Measurements from ENCODE around the gene OPN3. TPM values are rescaled to one million over a fixed set of nuclear protein-coding genes. Genes with fewer than 3 reads are reported as not detected.

OPN3 gene
- total RNA-seq, 1 experiment from 2014 or later, result 10.0 TPM

DNA sequence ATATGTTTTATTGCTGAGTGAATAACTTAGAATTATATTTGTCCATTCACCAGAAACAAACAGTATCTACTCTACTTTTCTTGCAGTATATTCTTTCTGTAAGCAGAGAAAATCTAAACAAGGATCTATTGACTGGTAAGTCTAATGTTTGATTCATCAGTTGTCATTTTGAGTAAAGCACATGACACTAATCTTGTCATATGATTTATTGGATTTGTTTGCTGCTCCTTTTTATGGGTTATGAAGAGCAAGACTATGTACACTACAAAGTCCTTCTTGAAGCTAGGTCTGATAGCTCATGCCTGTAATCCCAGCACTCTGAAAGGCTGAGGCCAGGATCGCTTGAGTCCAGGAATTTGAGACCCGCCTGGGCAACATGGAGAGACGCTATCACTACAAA is 84.6 kb downstream of the OPN3 start:
- Histone ChIP-seq H3K4me2 (ENCODE audit: insufficient read depth, insufficient read length, low read length) (no peak overlapping the region), H3K27ac (ENCODE audit: insufficient read length, low read depth, low read length) (no peak overlapping the region), H2BK20ac (ENCODE audit: low read depth, low read length, poor library complexity, severe bottlenecking) (no peak overlapping the region), H3K79me2 (ENCODE audit: insufficient read depth, low read length) (no peaks in the 10 kb centered on the region), H4K8ac (replicated peaks; ENCODE audit: insufficient read length, low read depth, low read length) (no peak overlapping the region), H3K23ac (ENCODE audit: insufficient read length, low read depth, low read length) (no peak overlapping the region), H2BK12ac (ENCODE audit: insufficient read length, low read depth, low read length) (no peak overlapping the region), H3K18ac (ENCODE audit: insufficient read length, low read depth, low read length) (no peak overlapping the region), H3K23me2 (ENCODE audit: insufficient read length, low read depth, low read length, poor library complexity, severe bottlenecking) (no peaks in the 10 kb centered on the region), H2AK5ac (ENCODE audit: insufficient read length, low read length) (no peak overlapping the region), H3K4me1 (ENCODE audit: insufficient read depth, low read length) (no peaks in the 10 kb centered on the region), H2BK120ac (ENCODE audit: low read depth, low read length, poor library complexity, severe bottlenecking) (no peak overlapping the region), H3K14ac (ENCODE audit: insufficient read depth, low read length) (no peak overlapping the region), H3K4ac (ENCODE audit: low read depth, low read length) (no peak overlapping the region), H2BK5ac (ENCODE audit: insufficient read length, low read length) (no peak overlapping the region), H4K91ac (ENCODE audit: insufficient read length, low read depth, low read length) (no peak overlapping the region), H3K9ac (ENCODE audit: extremely low read depth, insufficient read length, low read length) (no peak overlapping the region), H3K79me1 (ENCODE audit: insufficient read depth, low read depth, low read length, poor library complexity, severe bottlenecking) (no peaks in the 10 kb centered on the region), H4K5ac (ENCODE audit: insufficient read length, low read depth, low read length) (no peak overlapping the region), H4K20me1 (ENCODE audit: control insufficient read depth, insufficient read depth, insufficient read length) (no peaks in the 10 kb centered on the region), H2BK15ac (ENCODE audit: low read depth, low read length) (no peak overlapping the region), H3K56ac (ENCODE audit: insufficient read length, low read depth, low read length) (no peak overlapping the region), H3T11ph (ENCODE audit: low read length) (no peak overlapping the region), H3K27me3 (ENCODE audit: insufficient read depth, low read length) (no peaks in the 10 kb centered on the region), H3K9me3 (ENCODE audit: control insufficient read depth, low read depth, low read length) (no peaks in the 10 kb centered on the region), H2AFZ (ENCODE audit: low read length) (no peak overlapping the region)
- H3K4me3 Mint-ChIP-seq, result no peak overlapping the region
- no peak overlapping the region for H3K27ac Mint-ChIP-seq
- DNase-seq, result no peak
- no CpG with 5 or more reads among the region's 3 CpGs for WGBS (ENCODE audit: extremely low coverage, insufficient read length, low lambda C conversion rate)
- no peaks in the 10 kb centered on the region for H3K4me1 Mint-ChIP-seq
- no peaks in the 10 kb centered on the region for H3K27me3 Mint-ChIP-seq (ENCODE audit: low read depth)
- TF ChIP-seq, protein P1, sequence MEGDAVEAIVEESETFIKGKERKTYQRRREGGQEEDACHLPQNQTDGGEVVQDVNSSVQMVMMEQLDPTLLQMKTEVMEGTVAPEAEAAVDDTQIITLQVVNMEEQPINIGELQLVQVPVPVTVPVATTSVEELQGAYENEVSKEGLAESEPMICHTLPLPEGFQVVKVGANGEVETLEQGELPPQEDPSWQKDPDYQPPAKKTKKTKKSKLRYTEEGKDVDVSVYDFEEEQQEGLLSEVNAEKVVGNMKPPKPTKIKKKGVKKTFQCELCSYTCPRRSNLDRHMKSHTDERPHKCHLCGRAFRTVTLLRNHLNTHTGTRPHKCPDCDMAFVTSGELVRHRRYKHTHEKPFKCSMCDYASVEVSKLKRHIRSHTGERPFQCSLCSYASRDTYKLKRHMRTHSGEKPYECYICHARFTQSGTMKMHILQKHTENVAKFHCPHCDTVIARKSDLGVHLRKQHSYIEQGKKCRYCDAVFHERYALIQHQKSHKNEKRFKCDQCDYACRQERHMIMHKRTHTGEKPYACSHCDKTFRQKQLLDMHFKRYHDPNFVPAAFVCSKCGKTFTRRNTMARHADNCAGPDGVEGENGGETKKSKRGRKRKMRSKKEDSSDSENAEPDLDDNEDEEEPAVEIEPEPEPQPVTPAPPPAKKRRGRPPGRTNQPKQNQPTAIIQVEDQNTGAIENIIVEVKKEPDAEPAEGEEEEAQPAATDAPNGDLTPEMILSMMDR (conservative IDR thresholded peaks at IDR 0.05), result no peak
- H3K36me3 Mint-ChIP-seq (ENCODE audit: insufficient read depth in 1 of 3, low read depth in 3 of 3), result no peaks in the 10 kb centered on the region
- H3K9me3 Mint-ChIP-seq, result no peaks in the 10 kb centered on the region

Measured in H9 (cell line).